NCI-H1417 (cell line): ENCODE measurements around the gene AP1S3.
A peak's percentile ranks its signal among the peaks of the same experiment; 100 is the strongest.
"Not testable (repeated sequence)": the region's sequence is repeated elsewhere in the genome, so short reads cannot be mapped to it uniquely, and the experiment has no call there.

Experiments used
- DNase-seq, 3 experiments: peaks; one replicate each; lab custom pipeline; 2025; lab: John Stamatoyannopoulos, UW

The AP1S3 gene

GRCh38 chr2:223801736-223802135 lies 35.6 kb downstream of the AP1S3 start:
- no peak for DNase-seq

GRCh38 chr2:223800908-223801307 lies 36.5 kb downstream of the AP1S3 start:
- DNase-seq, result no peak

GRCh38 chr2:223797811-223798721 lies 39.3 kb downstream of the AP1S3 start:
- DNase-seq, result peak; percentile 11 to 80 (median 42)

- DNase-seq, result peak in 1 of 3 experiments; percentile 6
Measured at GRCh38 chr2:223797037-223797436, 40.3 kb downstream of the AP1S3 start.

- no peak for DNase-seq
Measured at GRCh38 chr2:223789423-223789822, 48.0 kb downstream of the AP1S3 start.

- DNase-seq, result no peak
Measured at GRCh38 chr2:223788826-223789225, 48.6 kb downstream of the AP1S3 start.

GRCh38 chr2:223788106-223788505 lies 49.3 kb downstream of the AP1S3 start:
- DNase-seq, result not testable (repeated sequence)

- no peak for DNase-seq
Measured at GRCh38 chr2:223787358-223787757, 50.0 kb downstream of the AP1S3 start.

- no peak for DNase-seq
Measured at GRCh38 chr2:223786943-223787342, 50.4 kb downstream of the AP1S3 start.

GRCh38 chr2:223786236-223786635 lies 51.1 kb downstream of the AP1S3 start:
- DNase-seq, result no peak

GRCh38 chr2:223784221-223784772 lies 53.1 kb downstream of the AP1S3 start:
- no peak for DNase-seq

- no peak for DNase-seq
Measured at GRCh38 chr2:223782629-223783028, 54.8 kb downstream of the AP1S3 start.

- no peak for DNase-seq
Measured at GRCh38 chr2:223781560-223781959, 55.8 kb downstream of the AP1S3 start.

GRCh38 chr2:223779877-223780276 lies 57.5 kb downstream of the AP1S3 start:
- peak in 1 of 3 experiments; percentile 2 for DNase-seq

GRCh38 chr2:223774193-223774592 lies 63.2 kb downstream of the AP1S3 start:
- no peak for DNase-seq

GRCh38 chr2:223772363-223772762 lies 65.0 kb downstream of the AP1S3 start:
- DNase-seq, result no peak

GRCh38 chr2:223771475-223771874 lies 65.9 kb downstream of the AP1S3 start:
- no peak for DNase-seq

GRCh38 chr2:223768179-223768578 lies 69.2 kb downstream of the AP1S3 start:
- DNase-seq, result no peak

GRCh38 chr2:223767341-223767740 lies 70.0 kb downstream of the AP1S3 start:
- DNase-seq, result no peak

GRCh38 chr2:223765221-223765785 lies 72.1 kb downstream of the AP1S3 start:
- DNase-seq, result no peak

- no peak for DNase-seq
Measured at GRCh38 chr2:223764796-223765195, 72.6 kb downstream of the AP1S3 start.

- DNase-seq, result peak in 1 of 3 experiments; percentile 44
Measured at GRCh38 chr2:223762853-223763252, 74.5 kb downstream of the AP1S3 start.

- not testable (repeated sequence) for DNase-seq
Measured at GRCh38 chr2:223761746-223762145, 75.6 kb downstream of the AP1S3 start.
